HCT116 (cell line): ENCODE data around the gene SFRP4.

Experiments used
- EZH2 ChIP-seq: fragments of 200-600 bp; sonication (generic); IDR thresholded peaks from 2 replicates; pipeline ENCODE4 v1.6.1; 2017; ENCODE audit warnings: antibody characterized with exemption, mixed run types
- SIN3A ChIP-seq: IDR thresholded peaks from 2 replicates; pipeline ENCODE4 v1.6.1; 2012; ENCODE audit warnings: low read depth
- YY1 ChIP-seq: IDR thresholded peaks from 2 replicates; pipeline ENCODE4 v1.6.1; 2011; ENCODE audit warnings: low read length, low read depth, moderate library complexity, mild to moderate bottlenecking; ENCODE audit not compliant: insufficient replicate concordance; ENCODE audit errors: extremely low read depth
- TF ChIP-seq, protein P1 (sequence below): IDR thresholded peaks from 2 replicates; pipeline ENCODE4 v1.6.1; 2012; ENCODE audit warnings: low read depth
- TF ChIP-seq, protein P2 (sequence below), 3 experiments: fragments of 200-600 bp in 1 of 3; sonication (generic) in 1 of 3; IDR thresholded peaks in 2 of 3; conservative IDR thresholded peaks in 1 of 3; 2 replicates each; pipeline ENCODE4 v1.5.1; 2012 to 2017; ENCODE audit warnings: low read depth in 2 of 3, low read length in 2 of 3, antibody characterized with exemption in 1 of 3, borderline replicate concordance in 1 of 3, control low read depth in 1 of 3, mild to moderate bottlenecking in 1 of 3, mixed read lengths in 1 of 3, mixed run types in 1 of 3, moderate library complexity in 1 of 3; ENCODE audit not compliant: insufficient read depth in 1 of 3

DNA sequence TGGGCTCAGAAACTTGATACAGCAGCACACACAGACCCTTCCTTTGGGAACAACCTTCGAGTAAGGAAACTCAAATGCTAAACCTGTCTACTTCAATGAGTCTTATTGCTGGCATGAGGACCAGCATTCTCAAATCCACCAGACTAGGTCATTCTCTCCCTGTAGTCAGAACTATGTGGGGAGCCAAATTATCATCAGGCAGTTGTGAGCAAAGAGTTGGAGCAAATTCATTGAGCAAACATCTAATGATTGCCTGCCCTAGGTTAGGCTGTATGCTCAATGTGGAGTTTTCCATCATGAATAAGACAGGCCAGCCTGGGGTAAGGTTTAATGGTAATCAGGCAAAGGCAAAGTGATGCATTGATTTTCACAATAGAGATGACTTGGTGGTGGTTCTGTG, 7.4 kb upstream of the SFRP4 start:
- TF ChIP-seq, protein P1, sequence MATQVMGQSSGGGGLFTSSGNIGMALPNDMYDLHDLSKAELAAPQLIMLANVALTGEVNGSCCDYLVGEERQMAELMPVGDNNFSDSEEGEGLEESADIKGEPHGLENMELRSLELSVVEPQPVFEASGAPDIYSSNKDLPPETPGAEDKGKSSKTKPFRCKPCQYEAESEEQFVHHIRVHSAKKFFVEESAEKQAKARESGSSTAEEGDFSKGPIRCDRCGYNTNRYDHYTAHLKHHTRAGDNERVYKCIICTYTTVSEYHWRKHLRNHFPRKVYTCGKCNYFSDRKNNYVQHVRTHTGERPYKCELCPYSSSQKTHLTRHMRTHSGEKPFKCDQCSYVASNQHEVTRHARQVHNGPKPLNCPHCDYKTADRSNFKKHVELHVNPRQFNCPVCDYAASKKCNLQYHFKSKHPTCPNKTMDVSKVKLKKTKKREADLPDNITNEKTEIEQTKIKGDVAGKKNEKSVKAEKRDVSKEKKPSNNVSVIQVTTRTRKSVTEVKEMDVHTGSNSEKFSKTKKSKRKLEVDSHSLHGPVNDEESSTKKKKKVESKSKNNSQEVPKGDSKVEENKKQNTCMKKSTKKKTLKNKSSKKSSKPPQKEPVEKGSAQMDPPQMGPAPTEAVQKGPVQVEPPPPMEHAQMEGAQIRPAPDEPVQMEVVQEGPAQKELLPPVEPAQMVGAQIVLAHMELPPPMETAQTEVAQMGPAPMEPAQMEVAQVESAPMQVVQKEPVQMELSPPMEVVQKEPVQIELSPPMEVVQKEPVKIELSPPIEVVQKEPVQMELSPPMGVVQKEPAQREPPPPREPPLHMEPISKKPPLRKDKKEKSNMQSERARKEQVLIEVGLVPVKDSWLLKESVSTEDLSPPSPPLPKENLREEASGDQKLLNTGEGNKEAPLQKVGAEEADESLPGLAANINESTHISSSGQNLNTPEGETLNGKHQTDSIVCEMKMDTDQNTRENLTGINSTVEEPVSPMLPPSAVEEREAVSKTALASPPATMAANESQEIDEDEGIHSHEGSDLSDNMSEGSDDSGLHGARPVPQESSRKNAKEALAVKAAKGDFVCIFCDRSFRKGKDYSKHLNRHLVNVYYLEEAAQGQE, result no peak
- TF ChIP-seq, protein P2, sequence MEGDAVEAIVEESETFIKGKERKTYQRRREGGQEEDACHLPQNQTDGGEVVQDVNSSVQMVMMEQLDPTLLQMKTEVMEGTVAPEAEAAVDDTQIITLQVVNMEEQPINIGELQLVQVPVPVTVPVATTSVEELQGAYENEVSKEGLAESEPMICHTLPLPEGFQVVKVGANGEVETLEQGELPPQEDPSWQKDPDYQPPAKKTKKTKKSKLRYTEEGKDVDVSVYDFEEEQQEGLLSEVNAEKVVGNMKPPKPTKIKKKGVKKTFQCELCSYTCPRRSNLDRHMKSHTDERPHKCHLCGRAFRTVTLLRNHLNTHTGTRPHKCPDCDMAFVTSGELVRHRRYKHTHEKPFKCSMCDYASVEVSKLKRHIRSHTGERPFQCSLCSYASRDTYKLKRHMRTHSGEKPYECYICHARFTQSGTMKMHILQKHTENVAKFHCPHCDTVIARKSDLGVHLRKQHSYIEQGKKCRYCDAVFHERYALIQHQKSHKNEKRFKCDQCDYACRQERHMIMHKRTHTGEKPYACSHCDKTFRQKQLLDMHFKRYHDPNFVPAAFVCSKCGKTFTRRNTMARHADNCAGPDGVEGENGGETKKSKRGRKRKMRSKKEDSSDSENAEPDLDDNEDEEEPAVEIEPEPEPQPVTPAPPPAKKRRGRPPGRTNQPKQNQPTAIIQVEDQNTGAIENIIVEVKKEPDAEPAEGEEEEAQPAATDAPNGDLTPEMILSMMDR (IDR thresholded peaks at IDR 0.05 in 2 of 3, conservative IDR thresholded peaks at IDR 0.05 in 1 of 3; ENCODE audit: borderline replicate concordance in 1 of 3, insufficient read depth in 1 of 3, low read depth in 2 of 3, low read length in 2 of 3), result no peak
- TF ChIP-seq YY1, result no peak
- TF ChIP-seq EZH2, result no peak
- no peak for TF ChIP-seq SIN3A
